ENCODE data around the gene PPP1R7.

DNA sequence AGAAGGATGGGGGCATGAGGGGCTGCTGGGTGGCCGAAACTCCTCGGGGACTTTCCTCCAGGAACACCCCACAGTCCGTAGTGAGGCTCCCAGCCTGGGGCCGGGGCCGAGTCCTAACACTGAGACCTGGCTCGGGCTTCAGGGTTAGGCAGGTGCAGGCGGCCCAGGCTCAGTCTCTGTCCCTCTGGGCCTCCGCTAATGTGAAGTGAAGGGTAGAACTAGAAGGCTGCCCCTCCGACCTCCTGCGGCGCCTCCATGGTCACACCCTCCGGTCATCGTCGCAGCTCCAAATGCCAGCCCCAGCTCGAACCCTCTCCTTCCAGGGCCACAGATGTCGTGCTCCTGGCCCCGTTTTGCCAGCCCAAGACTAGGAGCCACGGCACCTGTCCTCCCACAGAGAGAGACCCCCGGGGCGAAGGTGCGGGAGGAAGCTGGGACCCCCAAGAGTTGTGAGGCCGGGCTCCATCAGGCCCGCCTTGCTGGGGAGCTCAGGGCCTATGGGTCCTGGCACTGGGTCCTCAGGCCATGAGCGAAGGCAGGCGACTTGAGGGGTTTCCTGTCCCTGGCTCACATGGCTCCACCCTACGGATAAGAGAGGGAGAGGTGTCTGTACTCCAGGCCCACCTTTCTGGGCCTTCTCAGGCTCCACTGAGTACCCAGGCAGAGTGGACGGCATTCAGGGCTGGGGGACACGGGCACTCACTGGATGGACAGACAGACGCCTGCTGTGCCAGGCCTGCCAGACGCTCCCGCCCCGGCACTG, 39.0 kb downstream of the PPP1R7 start:
- TF ChIP-seq, protein P1, sequence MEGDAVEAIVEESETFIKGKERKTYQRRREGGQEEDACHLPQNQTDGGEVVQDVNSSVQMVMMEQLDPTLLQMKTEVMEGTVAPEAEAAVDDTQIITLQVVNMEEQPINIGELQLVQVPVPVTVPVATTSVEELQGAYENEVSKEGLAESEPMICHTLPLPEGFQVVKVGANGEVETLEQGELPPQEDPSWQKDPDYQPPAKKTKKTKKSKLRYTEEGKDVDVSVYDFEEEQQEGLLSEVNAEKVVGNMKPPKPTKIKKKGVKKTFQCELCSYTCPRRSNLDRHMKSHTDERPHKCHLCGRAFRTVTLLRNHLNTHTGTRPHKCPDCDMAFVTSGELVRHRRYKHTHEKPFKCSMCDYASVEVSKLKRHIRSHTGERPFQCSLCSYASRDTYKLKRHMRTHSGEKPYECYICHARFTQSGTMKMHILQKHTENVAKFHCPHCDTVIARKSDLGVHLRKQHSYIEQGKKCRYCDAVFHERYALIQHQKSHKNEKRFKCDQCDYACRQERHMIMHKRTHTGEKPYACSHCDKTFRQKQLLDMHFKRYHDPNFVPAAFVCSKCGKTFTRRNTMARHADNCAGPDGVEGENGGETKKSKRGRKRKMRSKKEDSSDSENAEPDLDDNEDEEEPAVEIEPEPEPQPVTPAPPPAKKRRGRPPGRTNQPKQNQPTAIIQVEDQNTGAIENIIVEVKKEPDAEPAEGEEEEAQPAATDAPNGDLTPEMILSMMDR (IDR thresholded peaks at IDR 0.05 in 8 of 11, conservative IDR thresholded peaks at IDR 0.05 in 3 of 11) = no peak
- TF ChIP-seq POLR2AphosphoS5 (IDR thresholded peaks at IDR 0.05) = no peak
